ENCODE results near the gene TSEN2. TPM values are rescaled to one million over a fixed set of nuclear protein-coding genes. Genes with fewer than 3 reads are reported as not detected.
"Not testable (repeated sequence)": the region's sequence is repeated elsewhere in the genome, so short reads cannot be mapped to it uniquely, and the experiment has no call there.

The TSEN2 gene
- total RNA-seq, 2 donors from 2014 or later: 13.8 TPM

- DNase-seq (ENCODE audit: low spot score): no peak
- intact Hi-C loops (cut with DNase I): no loop called here
These were observed 38.4 kb downstream of the TSEN2 start for GRCh38 chr3:12522721-12523120.

- DNase-seq (ENCODE audit: low spot score): no peak
- intact Hi-C loops (cut with DNase I): loop anchor here in 1 of 2 donors (1.0 kb wide), 1 partner anchor 27 kb away; no protein-coding TSS in a partner anchor
These were observed 43.5 kb downstream of the TSEN2 start for GRCh38 chr3:12527757-12528143.

- DNase-seq (ENCODE audit: low spot score): no peak
- intact Hi-C loops (cut with DNase I): no loop called here
These were observed 47.9 kb downstream of the TSEN2 start for GRCh38 chr3:12532182-12532581.

GRCh38 chr3:12536423-12536822 lies 52.1 kb downstream of the TSEN2 start:
- intact Hi-C loops (cut with DNase I): no loop called here
- DNase-seq (ENCODE audit: low spot score): no peak

- intact Hi-C loops (cut with DNase I): no loop called here
- no peak for DNase-seq (ENCODE audit: low spot score)
These were observed 57.3 kb downstream of the TSEN2 start for GRCh38 chr3:12541625-12542024.

- intact Hi-C loops (cut with DNase I); DNase-seq (ENCODE audit: low spot score): not testable (repeated sequence)
These were observed 59.2 kb downstream of the TSEN2 start for GRCh38 chr3:12543497-12543896.

GRCh38 chr3:12544652-12545472 lies 60.6 kb downstream of the TSEN2 start:
- intact Hi-C loops (cut with DNase I): no loop called here
- DNase-seq (ENCODE audit: low spot score): no peak

GRCh38 chr3:12545473-12545791 lies 61.2 kb downstream of the TSEN2 start, which contains the start of gene MKRN2OS:
Gene MKRN2OS (minus strand): TSS chr3:12545499. CDS start chr3:12545464, 35 bp downstream.
- no peak for DNase-seq (ENCODE audit: low spot score)
- intact Hi-C loops (cut with DNase I): no loop called here

GRCh38 chr3:12549971-12550760 lies 65.9 kb downstream of the TSEN2 start:
- no peak for DNase-seq (ENCODE audit: low spot score)
- intact Hi-C loops (cut with DNase I): no loop called here

GRCh38 chr3:12553921-12554391 lies 69.7 kb downstream of the TSEN2 start:
- intact Hi-C loops (cut with DNase I): no loop called here
- DNase-seq (ENCODE audit: low spot score): peak; percentile 88

- intact Hi-C loops (cut with DNase I): loop anchor here in 1 of 2 donors (5.0 kb wide), 1 partner anchor 106 kb away; the partner anchor contains the start of gene RAF1
- DNase-seq (ENCODE audit: low spot score): no peak
These were observed 72.0 kb downstream of the TSEN2 start for GRCh38 chr3:12556314-12556689.

GRCh38 chr3:12556690-12557472 lies 72.6 kb downstream of the TSEN2 start, which contains the start of gene MKRN2:
Gene MKRN2 (plus strand): TSS chr3:12557087. CDS start chr3:12557151, 64 bp downstream.
- intact Hi-C loops (cut with DNase I): loop anchor here in 1 of 2 donors (5.0 kb wide), 1 partner anchor 105 kb away; the partner anchor contains the start of gene RAF1
- DNase-seq (ENCODE audit: low spot score): peak; percentile 96

- DNase-seq (ENCODE audit: low spot score): no peak
- intact Hi-C loops (cut with DNase I): loop anchor here in 1 of 2 donors (5.0 kb wide), 1 partner anchor 105 kb away; the partner anchor contains the start of gene RAF1
These were observed 73.3 kb downstream of the TSEN2 start for GRCh38 chr3:12557473-12558100.

- no peak for DNase-seq (ENCODE audit: low spot score)
- intact Hi-C loops (cut with DNase I): loop anchor here in 1 of 2 donors (5.0 kb wide), 1 partner anchor 104 kb away; the partner anchor contains the start of gene RAF1
These were observed 74.4 kb downstream of the TSEN2 start for GRCh38 chr3:12558706-12559105.

- intact Hi-C loops (cut with DNase I): loop anchor here in 1 of 2 donors (5.0 kb wide), 1 partner anchor 103 kb away; the partner anchor contains the start of gene RAF1
- no peak for DNase-seq (ENCODE audit: low spot score)
These were observed 75.2 kb downstream of the TSEN2 start for GRCh38 chr3:12559520-12559919.

GRCh38 chr3:12560505-12561190 lies 76.4 kb downstream of the TSEN2 start:
- no peak for DNase-seq (ENCODE audit: low spot score)
- intact Hi-C loops (cut with DNase I): no loop called here

GRCh38 chr3:12561397-12561796 lies 77.1 kb downstream of the TSEN2 start:
- DNase-seq (ENCODE audit: low spot score): no peak
- intact Hi-C loops (cut with DNase I): no loop called here

- no peak for DNase-seq (ENCODE audit: low spot score)
- intact Hi-C loops (cut with DNase I): no loop called here
These were observed 78.2 kb downstream of the TSEN2 start for GRCh38 chr3:12562451-12562850.

Data from posterior vena cava (tissue), 2 donors.